H9 (cell line): ENCODE measurements around the gene RYR3. TPM values are rescaled to one million over a fixed set of nuclear protein-coding genes. Genes with fewer than 3 reads are reported as not detected.

Experiments used
- DNase-seq: peaks from one replicate; pipeline ENCODE4 v3.0.0-alpha.2; 2017
- H2AFZ ChIP-seq: one replicate; pipeline ENCODE4 v1.6.1; 2013; ENCODE audit warnings: mild to moderate bottlenecking, low read length, control low read depth, moderate library complexity
- H2AK5ac ChIP-seq: 2 replicates; pipeline ENCODE4 v1.6.1; 2013; ENCODE audit warnings: low read length, control low read depth, mixed read lengths; ENCODE audit not compliant: insufficient read length
- H2BK120ac ChIP-seq: one replicate; pipeline ENCODE4 v1.6.1; 2013; ENCODE audit warnings: low read depth, mild to moderate bottlenecking, low read length, control low read depth, inconsistent platforms; ENCODE audit not compliant: poor library complexity, severe bottlenecking
- H2BK12ac ChIP-seq: 2 replicates; pipeline ENCODE4 v1.6.1; 2013; ENCODE audit warnings: low read length, control low read depth, mixed read lengths, low read depth; ENCODE audit not compliant: insufficient read length
- H2BK15ac ChIP-seq: 2 replicates; pipeline ENCODE4 v1.6.1; 2013; ENCODE audit warnings: low read depth, low read length, control low read depth
- H2BK20ac ChIP-seq: one replicate; pipeline ENCODE4 v1.6.1; 2013; ENCODE audit warnings: low read depth, mild to moderate bottlenecking, low read length, control low read depth, inconsistent platforms; ENCODE audit not compliant: poor library complexity, severe bottlenecking
- H2BK5ac ChIP-seq: 2 replicates; pipeline ENCODE4 v1.6.1; 2013; ENCODE audit warnings: low read length, control low read depth, mixed read lengths; ENCODE audit not compliant: insufficient read length
- H3K14ac ChIP-seq: 2 replicates; pipeline ENCODE4 v1.6.1; 2013; ENCODE audit warnings: low read length, control low read depth; ENCODE audit not compliant: insufficient read depth
- H3K18ac ChIP-seq: 2 replicates; pipeline ENCODE4 v1.6.1; 2013; ENCODE audit warnings: low read depth, mild to moderate bottlenecking, mixed read lengths, low read length, control low read depth; ENCODE audit not compliant: insufficient read length
- H3K23ac ChIP-seq: 2 replicates; pipeline ENCODE4 v1.6.1; 2013; ENCODE audit warnings: low read length, control low read depth, mixed read lengths, low read depth; ENCODE audit not compliant: insufficient read length
- H3K23me2 ChIP-seq: 2 replicates; pipeline ENCODE4 v1.6.1; 2013; ENCODE audit warnings: low read depth, mild to moderate bottlenecking, mixed read lengths, low read length, control low read depth; ENCODE audit not compliant: insufficient read length, poor library complexity, severe bottlenecking
- H3K27ac ChIP-seq: 2 replicates; pipeline ENCODE4 v1.5.1; 2013; ENCODE audit warnings: low read length, control low read depth, mixed read lengths, low read depth; ENCODE audit not compliant: insufficient read length
- H3K27me3 ChIP-seq: 2 replicates; pipeline ENCODE4 v1.6.1; 2013; ENCODE audit warnings: low read length, control low read depth, inconsistent platforms; ENCODE audit not compliant: insufficient read depth
- H3K4ac ChIP-seq: 2 replicates; pipeline ENCODE4 v1.6.1; 2013; ENCODE audit warnings: low read depth, mild to moderate bottlenecking, control low read depth, inconsistent platforms, low read length, moderate library complexity
- H3K4me1 ChIP-seq: 2 replicates; pipeline ENCODE4 v1.6.1; 2013; ENCODE audit warnings: low read length, control low read depth, inconsistent platforms; ENCODE audit not compliant: insufficient read depth
- H3K4me2 ChIP-seq: 2 replicates; pipeline ENCODE4 v1.6.1; 2013; ENCODE audit warnings: low read length, control low read depth, mixed read lengths; ENCODE audit not compliant: insufficient read length, insufficient read depth
- H3K56ac ChIP-seq: 2 replicates; pipeline ENCODE4 v1.6.1; 2013; ENCODE audit warnings: low read depth, mild to moderate bottlenecking, mixed read lengths, low read length, control low read depth; ENCODE audit not compliant: insufficient read length
- H3K79me1 ChIP-seq: 2 replicates; pipeline ENCODE4 v1.6.1; 2013; ENCODE audit warnings: low read depth, mild to moderate bottlenecking, moderate library complexity, low read length, control low read depth, inconsistent platforms; ENCODE audit not compliant: insufficient read depth, poor library complexity, severe bottlenecking
- H3K79me2 ChIP-seq: 2 replicates; pipeline ENCODE4 v1.6.1; 2013; ENCODE audit warnings: low read length, control low read depth, inconsistent platforms; ENCODE audit not compliant: insufficient read depth
- H3K9ac ChIP-seq: 2 replicates; pipeline ENCODE4 v1.6.1; 2013; ENCODE audit warnings: low read length, control low read depth, mixed read lengths; ENCODE audit not compliant: insufficient read length; ENCODE audit errors: extremely low read depth
- H3K9me3 ChIP-seq: one replicate; pipeline ENCODE4 v1.6.1; 2013; ENCODE audit warnings: low read depth, low read length, inconsistent platforms; ENCODE audit not compliant: control insufficient read depth
- H3T11ph ChIP-seq: one replicate; pipeline ENCODE4 v1.6.1; 2013; ENCODE audit warnings: mild to moderate bottlenecking, low read length, control low read depth, inconsistent platforms
- H4K20me1 ChIP-seq: one replicate; pipeline ENCODE4 v1.6.1; 2013; ENCODE audit not compliant: control insufficient read depth, insufficient read length, insufficient read depth
- H4K5ac ChIP-seq: 2 replicates; pipeline ENCODE4 v1.6.1; 2013; ENCODE audit warnings: low read depth, mild to moderate bottlenecking, mixed read lengths, low read length, control low read depth; ENCODE audit not compliant: insufficient read length
- H4K8ac ChIP-seq: replicated peaks from 2 replicates; pipeline ENCODE4 v1.6.1; 2013; ENCODE audit warnings: low read length, control low read depth, mixed read lengths, low read depth; ENCODE audit not compliant: insufficient read length
- H4K91ac ChIP-seq: 2 replicates; pipeline ENCODE4 v1.6.1; 2013; ENCODE audit warnings: low read depth, mild to moderate bottlenecking, moderate library complexity, mixed read lengths, low read length, control low read depth; ENCODE audit not compliant: insufficient read length
- H3K27ac Mint-ChIP-seq, 3 experiments: 2 replicates in 2 of 3; 3 replicates in 1 of 3; pipeline ENCODE4 v1.8.0; 2020 to 2021; ENCODE audit warnings: mixed read lengths in 3 of 3, mild to moderate bottlenecking in 1 of 3, moderate library complexity in 1 of 3
- H3K27me3 Mint-ChIP-seq: 2 replicates; pipeline ENCODE4 v1.8.0; 2021; ENCODE audit warnings: low read depth, mild to moderate bottlenecking, moderate library complexity, mixed read lengths
- H3K36me3 Mint-ChIP-seq, 3 experiments: 2 replicates in 2 of 3; 3 replicates in 1 of 3; pipeline ENCODE4 v1.8.0; 2020 to 2021; ENCODE audit warnings: low read depth in 3 of 3, mixed read lengths in 3 of 3; ENCODE audit not compliant: insufficient read depth in 1 of 3
- H3K4me1 Mint-ChIP-seq, 2 experiments: 2 replicates each; pipeline ENCODE4 v1.8.0; 2020; ENCODE audit warnings: mixed read lengths in 2 of 2
- H3K4me3 Mint-ChIP-seq, 2 experiments: 2 replicates in 1 of 2; 3 replicates in 1 of 2; pipeline ENCODE4 v1.8.0; 2020 to 2021; ENCODE audit warnings: mild to moderate bottlenecking in 2 of 2, mixed read lengths in 2 of 2, moderate library complexity in 1 of 2
- H3K9me3 Mint-ChIP-seq, 2 experiments: 2 replicates in 1 of 2; 3 replicates in 1 of 2; pipeline ENCODE4 v1.8.0; 2020; ENCODE audit warnings: mild to moderate bottlenecking in 2 of 2, mixed read lengths in 2 of 2, moderate library complexity in 1 of 2
- WGBS: extraction: QIAGEN DNeasy Blood & Tissue Kit; methylation state at CpG from one replicate; pipeline ENCODE4 v1.1.7; 2013; ENCODE audit warnings: missing lambda C conversion rate, low lambda C conversion rate, mixed read lengths; ENCODE audit not compliant: insufficient read length; ENCODE audit errors: extremely low coverage; 5-methylcytosine and 5-hydroxymethylcytosine counted together
- total RNA-seq: library from RNA; stranded (reverse); gene quantifications from 2 replicates; pipeline ENCODE4 v1.2.1, GENCODE V29; 2021
- TF ChIP-seq, protein P1 (sequence below): fragments of 200-600 bp; sonication (generic); conservative IDR thresholded peaks from 3 replicates; pipeline ENCODE4 v1.8.0; 2021; ENCODE audit warnings: antibody characterized with exemption, mild to moderate bottlenecking

The RYR3 gene
- total RNA-seq, 1 experiment from 2014 or later, result 0.85 TPM

DNA sequence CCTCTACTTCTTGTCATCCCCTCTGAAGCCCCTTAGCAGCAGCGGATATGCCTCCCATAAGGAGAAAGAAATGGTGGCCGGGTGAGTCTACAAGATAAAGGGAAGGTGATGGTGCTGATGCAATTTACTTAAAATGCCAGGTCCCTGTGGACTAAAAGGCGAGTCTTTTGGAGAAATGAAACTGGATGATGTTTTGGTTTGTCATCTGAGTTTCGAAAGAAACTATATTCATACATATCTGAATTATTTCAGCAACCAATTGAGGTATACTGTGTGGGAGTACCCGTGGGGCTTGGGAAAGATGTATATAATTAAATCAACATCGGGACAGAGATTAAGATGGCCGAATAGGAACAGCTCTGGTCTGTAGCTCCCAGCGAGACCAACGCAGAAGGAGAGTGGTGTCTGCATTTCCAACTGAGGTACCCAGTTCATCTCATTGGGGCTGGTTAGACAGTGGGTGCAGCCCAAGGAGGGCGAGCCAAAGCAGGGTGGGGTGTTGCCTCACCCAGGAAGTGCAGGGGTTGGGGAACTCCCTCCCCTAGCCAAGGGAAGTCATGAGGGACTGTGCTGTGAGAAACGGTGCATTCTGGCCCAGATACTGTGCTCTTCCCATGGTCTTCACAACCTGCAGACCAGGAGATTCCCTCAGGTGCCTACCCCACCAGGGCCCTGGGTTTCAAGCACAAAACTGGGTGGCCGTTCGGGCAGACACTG, 446.9 kb downstream of the RYR3 start:
- Histone ChIP-seq H4K8ac (no peak overlapping the region), H3K79me1 (no peaks in the 10 kb centered on the region), H3K18ac (no peak overlapping the region), H3K4ac (no peak overlapping the region), H2BK20ac (no peak overlapping the region), H3K23ac (no peak overlapping the region), H2BK5ac (no peak overlapping the region), H4K91ac (no peak overlapping the region), H3T11ph (no peak overlapping the region), H2BK15ac (no peak overlapping the region), H4K5ac (no peak overlapping the region), H3K9me3 (no peaks in the 10 kb centered on the region), H4K20me1 (no peaks in the 10 kb centered on the region), H3K4me2 (no peak overlapping the region), H2BK12ac (no peak overlapping the region), H3K14ac (no peak overlapping the region), H2AFZ (no peak overlapping the region), H3K27me3 (no peaks in the 10 kb centered on the region), H3K9ac (no peak overlapping the region), H3K56ac (no peak overlapping the region), H3K4me1 (no peaks in the 10 kb centered on the region), H2AK5ac (no peak overlapping the region), H3K23me2 (no peaks in the 10 kb centered on the region), H3K79me2 (no peaks in the 10 kb centered on the region), H2BK120ac (no peak overlapping the region), H3K27ac (no peak overlapping the region)
- H3K9me3 Mint-ChIP-seq, result peaks cover 2 to 6% of the 10 kb centered on the region in 2 experiments; a peak in 2 of 5 replicates
- H3K27me3 Mint-ChIP-seq, result peaks cover 3% of the 10 kb centered on the region; the same call in 1 of the 2 replicates
- H3K27ac Mint-ChIP-seq, result no peak overlapping the region
- peaks cover 0 to 4% (median 4%) of the 10 kb centered on the region in 3 experiments; a peak in 3 of 7 replicates for H3K36me3 Mint-ChIP-seq
- no CpG with 5 or more reads among the region's 13 CpGs for WGBS
- H3K4me1 Mint-ChIP-seq, result no peaks in the 10 kb centered on the region
- DNase-seq, result no peak
- TF ChIP-seq, protein P1, sequence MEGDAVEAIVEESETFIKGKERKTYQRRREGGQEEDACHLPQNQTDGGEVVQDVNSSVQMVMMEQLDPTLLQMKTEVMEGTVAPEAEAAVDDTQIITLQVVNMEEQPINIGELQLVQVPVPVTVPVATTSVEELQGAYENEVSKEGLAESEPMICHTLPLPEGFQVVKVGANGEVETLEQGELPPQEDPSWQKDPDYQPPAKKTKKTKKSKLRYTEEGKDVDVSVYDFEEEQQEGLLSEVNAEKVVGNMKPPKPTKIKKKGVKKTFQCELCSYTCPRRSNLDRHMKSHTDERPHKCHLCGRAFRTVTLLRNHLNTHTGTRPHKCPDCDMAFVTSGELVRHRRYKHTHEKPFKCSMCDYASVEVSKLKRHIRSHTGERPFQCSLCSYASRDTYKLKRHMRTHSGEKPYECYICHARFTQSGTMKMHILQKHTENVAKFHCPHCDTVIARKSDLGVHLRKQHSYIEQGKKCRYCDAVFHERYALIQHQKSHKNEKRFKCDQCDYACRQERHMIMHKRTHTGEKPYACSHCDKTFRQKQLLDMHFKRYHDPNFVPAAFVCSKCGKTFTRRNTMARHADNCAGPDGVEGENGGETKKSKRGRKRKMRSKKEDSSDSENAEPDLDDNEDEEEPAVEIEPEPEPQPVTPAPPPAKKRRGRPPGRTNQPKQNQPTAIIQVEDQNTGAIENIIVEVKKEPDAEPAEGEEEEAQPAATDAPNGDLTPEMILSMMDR, result no peak
- no peak overlapping the region for H3K4me3 Mint-ChIP-seq
